Upper lobe of right lung (tissue), 1 donor: ENCODE data around the gene TIPARP. TPM values are rescaled to one million over a fixed set of nuclear protein-coding genes. Genes with fewer than 3 reads are reported as not detected.

ENCODE experiments used
- ATAC-seq: fragments of 200-7000 bp; cut with Tn5 transposase; one replicate; pipeline ENCODE4 v1.9.1; 2020; ENCODE audit warnings: mild to moderate bottlenecking, moderate library complexity
- DNase-seq: peaks from one replicate; pipeline ENCODE4 v3.0.0-alpha.2; 2020
- H3K27ac ChIP-seq: fragments of 200-600 bp; one replicate; pipeline ENCODE4 v1.8.0; 2022
- H3K27me3 ChIP-seq: fragments of 200-600 bp; one replicate; pipeline ENCODE4 v1.8.0; 2022; ENCODE audit warnings: mild to moderate bottlenecking
- H3K36me3 ChIP-seq: fragments of 200-600 bp; one replicate; pipeline ENCODE4 v1.8.0; 2022
- H3K4me1 ChIP-seq: fragments of 200-600 bp; one replicate; pipeline ENCODE4 v1.8.0; 2022
- H3K4me3 ChIP-seq: fragments of 200-600 bp; one replicate; pipeline ENCODE4 v1.8.0; 2022; ENCODE audit warnings: mild to moderate bottlenecking
- H3K9me3 ChIP-seq: fragments of 200-600 bp; one replicate; pipeline ENCODE4 v1.8.0; 2022
- CTCF ChIP-seq: fragments of 200-600 bp; IDR thresholded peaks from one replicate; pipeline ENCODE4 v1.8.0; 2022; ENCODE audit warnings: antibody characterized with exemption
- intact Hi-C: fragments of 100-400 bp; cut with DNase I; formaldehyde crosslinking; loops from one replicate; pipeline ENCODE4 v1.11.0; 2022
- total RNA-seq: library from RNA; stranded (reverse); fragmentation: NEBNext Ultra II Directional; extraction: Animal tissue kit (Norgen Biotek cat#: 25700); gene quantifications from one replicate; pipeline ENCODE4 v1.2.1, GENCODE V29; 2021
- donor health status: DM: no; HTN: yes; CAD: no; lungs with severe emphysema.

TIPARP gene
- total RNA-seq, 1 donor from 2014 or later, result 56.9 TPM

DNA sequence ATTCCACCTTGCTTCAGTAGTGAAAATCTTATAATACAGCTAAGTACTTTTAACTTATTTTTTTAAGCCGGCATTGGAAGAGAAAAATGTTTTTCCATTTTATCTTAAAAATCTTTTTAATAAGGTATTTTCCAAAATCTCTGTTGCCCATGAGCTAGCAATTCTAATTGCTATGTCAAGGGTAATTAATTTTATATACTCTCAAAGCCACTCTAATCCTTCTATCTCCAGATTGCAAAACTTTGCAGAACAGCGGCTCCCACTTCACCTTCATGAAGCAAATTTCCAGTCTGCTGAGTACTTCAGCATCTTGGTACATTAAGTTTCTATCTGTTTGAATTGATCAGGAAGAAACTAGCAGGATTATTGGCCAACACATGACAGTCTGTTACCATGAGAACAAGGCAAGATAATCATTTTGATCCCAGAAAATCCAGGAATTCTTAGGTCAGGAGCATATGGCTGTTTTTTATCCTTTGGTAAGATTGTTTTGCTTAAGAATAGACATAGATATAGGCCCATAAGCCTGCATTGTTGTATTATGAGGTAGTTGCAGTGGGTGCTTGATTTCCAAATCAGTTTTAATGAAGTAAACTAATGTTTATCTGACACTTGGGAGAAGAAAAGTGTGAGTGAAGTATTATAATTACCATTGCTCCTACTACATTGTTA is 6.0 kb downstream of the TIPARP start:
- ATAC-seq, result no peak

GRCh38 chr3:156681002-156681401 is 6.6 kb downstream of the TIPARP start:
- no peak for TF ChIP-seq CTCF
- H3K4me3 ChIP-seq, result peak overlapping the region; percentile 6
- H3K36me3 ChIP-seq, result peaks cover 23% of the 10 kb centered on the region
- H3K4me1 ChIP-seq, result peaks cover 95% of the 10 kb centered on the region
- peak overlapping the region; percentile 58 for H3K27ac ChIP-seq
- H3K27me3 ChIP-seq, result no peaks in the 10 kb centered on the region
- intact Hi-C loops, result no loop called here
- peak; percentile 84 for ATAC-seq
- H3K9me3 ChIP-seq, result no peaks in the 10 kb centered on the region
- DNase-seq, result no peak

More for the DNA sequence above, 6.0 kb downstream of the TIPARP start:
- peaks cover 23% of the 10 kb centered on the region for H3K36me3 ChIP-seq
- no peaks in the 10 kb centered on the region for H3K9me3 ChIP-seq
- peak overlapping the region; percentile 58 for H3K27ac ChIP-seq
- DNase-seq, result no peak
- H3K4me1 ChIP-seq, result peaks cover 89% of the 10 kb centered on the region
- peak overlapping the region; percentile 6 for H3K4me3 ChIP-seq
- intact Hi-C loops, result no loop called here
- H3K27me3 ChIP-seq, result no peaks in the 10 kb centered on the region
- TF ChIP-seq CTCF, result no peak

GRCh38 chr3:156682501-156682900 is 8.1 kb downstream of the TIPARP start:
- H3K27me3 ChIP-seq, result no peaks in the 10 kb centered on the region
- no peak for TF ChIP-seq CTCF
- ATAC-seq (no peak), DNase-seq (no peak)
- H3K27ac ChIP-seq, result no peak overlapping the region
- peaks cover 23% of the 10 kb centered on the region for H3K36me3 ChIP-seq
- intact Hi-C loops, result no loop called here
- no peak overlapping the region for H3K4me3 ChIP-seq
- H3K9me3 ChIP-seq, result no peaks in the 10 kb centered on the region
- peaks cover 96% of the 10 kb centered on the region for H3K4me1 ChIP-seq

DNA sequence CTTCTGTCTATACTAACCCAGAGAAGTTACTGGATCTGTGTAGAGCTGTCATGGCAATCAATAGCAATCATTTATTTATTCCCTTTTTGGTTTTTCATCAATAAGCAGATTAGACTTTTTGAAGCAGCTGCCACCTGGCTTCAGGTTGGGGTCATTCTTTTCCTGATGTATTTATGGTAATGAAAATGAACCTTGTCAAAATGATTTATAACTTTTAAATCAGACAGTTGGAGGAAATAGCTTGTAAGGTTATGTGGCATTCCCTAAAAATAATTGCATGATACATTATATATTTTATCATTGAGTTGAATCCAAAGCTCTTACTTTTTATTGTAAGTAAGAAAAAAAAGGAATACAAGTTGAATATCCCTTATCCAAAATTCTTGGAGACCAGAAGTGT is 8.6 kb downstream of the TIPARP start:
- intact Hi-C loops, result no loop called here
- no peaks in the 10 kb centered on the region for H3K9me3 ChIP-seq
- H3K27ac ChIP-seq, result no peak overlapping the region
- no peaks in the 10 kb centered on the region for H3K27me3 ChIP-seq
- DNase-seq (no peak), ATAC-seq (no peak)
- H3K4me1 ChIP-seq, result peaks cover 96% of the 10 kb centered on the region
- no peak overlapping the region for H3K4me3 ChIP-seq
- peaks cover 19% of the 10 kb centered on the region for H3K36me3 ChIP-seq
- no peak for TF ChIP-seq CTCF

DNA sequence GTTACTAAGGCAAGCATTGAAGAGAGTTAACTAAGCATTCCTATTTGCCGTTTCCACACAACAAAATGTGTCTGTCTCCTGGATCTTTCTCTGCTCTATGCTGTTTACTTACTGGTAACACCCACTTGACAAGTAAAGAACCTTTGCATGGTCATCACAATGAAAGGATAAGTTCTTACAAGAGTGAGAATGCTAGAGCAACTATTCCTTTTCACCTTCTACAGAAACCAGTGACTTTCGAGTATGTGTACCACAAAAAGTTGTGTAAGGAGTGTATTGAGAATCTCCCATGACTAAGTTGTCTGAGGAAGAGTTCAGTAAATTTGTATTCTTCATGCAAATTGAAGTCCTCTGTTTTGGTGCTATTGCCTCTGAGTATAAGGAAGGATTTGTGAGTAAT is 10.8 kb downstream of the TIPARP start:
- Histone ChIP-seq H3K9me3 (no peaks in the 10 kb centered on the region), H3K4me1 (peaks cover 89% of the 10 kb centered on the region), H3K36me3 (peaks cover 5% of the 10 kb centered on the region), H3K27me3 (no peaks in the 10 kb centered on the region), H3K4me3 (no peak overlapping the region), H3K27ac (no peak overlapping the region)
- ATAC-seq, result peak; percentile 39
- no peak for TF ChIP-seq CTCF
- intact Hi-C loops, result no loop called here
- no peak for DNase-seq

DNA sequence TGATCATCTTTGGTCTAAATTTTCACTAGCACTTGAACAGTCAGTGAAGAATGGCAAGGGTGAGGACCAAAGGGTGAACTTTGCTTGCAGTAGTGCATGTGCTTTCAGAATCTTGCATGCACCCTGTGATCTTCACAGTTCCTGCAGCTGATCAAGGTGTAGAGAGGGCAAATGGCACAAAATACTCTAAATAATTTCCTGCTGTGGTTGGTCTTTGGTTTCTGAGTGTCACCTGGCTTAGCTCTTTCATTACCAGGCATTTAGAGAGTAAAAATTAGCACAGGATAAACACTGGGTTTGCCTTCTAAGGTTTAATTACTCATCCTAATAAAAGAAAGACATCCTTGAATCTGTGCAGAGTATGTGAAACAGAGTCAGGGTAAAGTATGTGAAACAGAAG is 11.4 kb downstream of the TIPARP start:
- Histone ChIP-seq H3K36me3 (no peaks in the 10 kb centered on the region), H3K27ac (no peak overlapping the region), H3K27me3 (no peaks in the 10 kb centered on the region), H3K9me3 (no peaks in the 10 kb centered on the region), H3K4me1 (peaks cover 89% of the 10 kb centered on the region), H3K4me3 (no peak overlapping the region)
- ATAC-seq (no peak), DNase-seq (no peak)
- no peak for TF ChIP-seq CTCF
- intact Hi-C loops, result no loop called here
